Activated naive CD8-positive, alpha-beta T cell treated with anti-CD3 and anti-CD28 coated beads for 36 hours (primary cell): Measurements from ENCODE around the gene PTPN13. TPM values are rescaled to one million over a fixed set of nuclear protein-coding genes. Genes with fewer than 3 reads are reported as not detected.
"Not testable (repeated sequence)": the region's sequence is repeated elsewhere in the genome, so short reads cannot be mapped to it uniquely, and the experiment has no call there.

Source experiments
- DNase-seq: peaks from one replicate; pipeline ENCODE4 v3.0.0; 2021
- H3K27ac Mint-ChIP-seq: one replicate; pipeline ENCODE4 v1.8.0; 2022; ENCODE audit warnings: mild to moderate bottlenecking, moderate library complexity, mixed read lengths
- H3K27me3 Mint-ChIP-seq: one replicate; pipeline ENCODE4 v1.8.0; 2022; ENCODE audit warnings: mild to moderate bottlenecking, mixed read lengths
- H3K36me3 Mint-ChIP-seq: one replicate; pipeline ENCODE4 v1.8.0; 2021; ENCODE audit warnings: mild to moderate bottlenecking, mixed read lengths
- H3K4me1 Mint-ChIP-seq: one replicate; pipeline ENCODE4 v1.8.0; 2021; ENCODE audit warnings: mixed read lengths
- H3K4me3 Mint-ChIP-seq: one replicate; pipeline ENCODE4 v1.8.0; 2022; ENCODE audit warnings: mild to moderate bottlenecking, moderate library complexity, mixed read lengths
- H3K9me3 Mint-ChIP-seq: one replicate; pipeline ENCODE4 v1.8.0; 2022; ENCODE audit warnings: mixed read lengths
- total RNA-seq, 2 experiments: library from RNA; stranded (reverse); gene quantifications; one replicate each; pipeline ENCODE4 v1.2.3, GENCODE V29; 2021

PTPN13 gene
- total RNA-seq, 2 experiments from 2014 or later, result 0.02 to 0.10 TPM

DNA sequence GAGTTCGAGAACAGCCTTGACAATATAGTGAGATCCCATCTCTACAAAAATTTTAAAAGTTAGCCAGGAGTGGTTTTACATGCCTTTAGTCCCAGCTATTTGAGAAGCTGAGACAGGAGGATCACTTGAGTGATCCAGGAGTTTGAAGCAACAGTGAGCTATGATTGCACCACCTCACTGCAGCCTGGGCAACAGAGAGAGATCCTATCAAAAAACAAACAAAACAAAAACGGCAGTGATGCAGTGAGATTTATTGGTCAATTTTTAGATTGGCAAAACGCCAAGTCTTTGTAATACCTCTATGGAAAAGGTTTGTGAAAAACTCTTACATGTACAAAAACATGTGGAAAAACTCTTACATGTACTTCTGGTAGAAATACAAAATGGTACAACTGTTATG, 91.3 kb downstream of the PTPN13 start:
- no peak for DNase-seq
- no peaks in the 10 kb centered on the region for H3K9me3 Mint-ChIP-seq
- no peaks in the 10 kb centered on the region for H3K27me3 Mint-ChIP-seq
- H3K4me1 Mint-ChIP-seq, result no peaks in the 10 kb centered on the region
- H3K27ac Mint-ChIP-seq, result no peak overlapping the region
- H3K36me3 Mint-ChIP-seq, result no peaks in the 10 kb centered on the region
- no peak overlapping the region for H3K4me3 Mint-ChIP-seq

DNA sequence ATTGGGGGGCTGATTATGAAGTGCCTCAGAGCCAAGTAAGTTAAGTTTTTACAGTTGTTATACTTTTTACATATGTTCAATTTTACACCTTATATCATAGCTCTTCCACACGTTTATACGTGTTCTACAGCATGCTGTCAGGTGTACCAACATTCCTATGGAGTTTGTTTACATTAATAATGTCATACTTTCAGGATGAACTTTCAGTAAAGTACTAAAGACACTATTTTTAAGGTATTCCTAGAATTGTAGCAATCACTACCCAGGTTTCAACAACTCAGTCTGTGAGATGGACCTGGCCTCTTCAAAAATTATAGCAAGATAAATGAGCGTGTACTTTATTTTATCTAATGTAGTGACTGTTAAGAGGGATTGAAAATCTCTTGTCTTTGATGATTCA, 92.6 kb downstream of the PTPN13 start:
- Mint-ChIP-seq H3K36me3 (no peaks in the 10 kb centered on the region), H3K27ac (no peak overlapping the region), H3K9me3 (no peaks in the 10 kb centered on the region), H3K27me3 (no peaks in the 10 kb centered on the region), H3K4me1 (no peaks in the 10 kb centered on the region), H3K4me3 (no peak overlapping the region)
- no peak for DNase-seq

DNA sequence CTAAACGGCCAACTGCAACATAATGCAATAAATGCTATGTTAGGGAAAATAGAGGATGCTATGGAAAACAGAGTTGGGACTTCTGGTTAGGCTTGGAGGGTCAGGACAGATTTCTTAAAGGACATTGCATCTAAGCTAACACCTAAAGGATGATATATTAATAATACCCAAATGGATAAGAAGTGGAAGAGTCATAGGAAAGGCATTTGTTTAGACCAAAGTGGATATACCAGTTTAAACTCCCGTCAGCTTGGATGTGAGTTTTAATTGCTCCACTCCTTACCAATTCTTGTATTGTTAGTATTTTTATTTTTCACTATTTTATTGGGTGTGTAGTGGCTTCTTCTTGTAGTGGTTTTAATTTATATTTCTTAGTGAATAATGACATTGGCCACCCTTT, 93.9 kb downstream of the PTPN13 start:
- Mint-ChIP-seq H3K4me1 (no peaks in the 10 kb centered on the region), H3K9me3 (no peaks in the 10 kb centered on the region), H3K27ac (no peak overlapping the region)

DNA sequence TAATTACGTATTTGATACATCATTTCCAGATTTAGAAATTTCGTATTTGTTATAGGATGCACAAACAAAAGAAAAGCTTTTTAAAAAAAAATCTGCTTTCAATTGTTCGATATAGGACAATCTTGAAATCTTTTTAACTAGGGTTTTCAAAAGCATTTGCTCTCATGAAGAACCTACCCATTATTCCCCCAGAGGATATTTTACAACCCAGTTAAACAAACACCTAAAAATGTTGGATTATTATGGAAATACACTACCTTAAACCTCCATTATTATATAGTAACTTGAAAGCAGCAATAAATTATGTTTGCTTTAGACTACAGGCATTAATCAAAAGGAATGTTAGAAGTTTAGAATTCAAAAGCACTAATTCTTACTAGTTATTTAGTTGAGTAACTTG, 110.5 kb downstream of the PTPN13 start:
- H3K36me3 Mint-ChIP-seq, result no peaks in the 10 kb centered on the region
- no peaks in the 10 kb centered on the region for H3K9me3 Mint-ChIP-seq
- no peaks in the 10 kb centered on the region for H3K4me1 Mint-ChIP-seq
- no peak for DNase-seq
- H3K27ac Mint-ChIP-seq, result no peak overlapping the region
- H3K4me3 Mint-ChIP-seq, result no peak overlapping the region
- no peaks in the 10 kb centered on the region for H3K27me3 Mint-ChIP-seq

More for the DNA sequence above, 93.9 kb downstream of the PTPN13 start:
- peaks cover 4% of the 10 kb centered on the region for H3K27me3 Mint-ChIP-seq
- H3K36me3 Mint-ChIP-seq, result no peaks in the 10 kb centered on the region
- no peak for DNase-seq
- no peak overlapping the region for H3K4me3 Mint-ChIP-seq

DNA sequence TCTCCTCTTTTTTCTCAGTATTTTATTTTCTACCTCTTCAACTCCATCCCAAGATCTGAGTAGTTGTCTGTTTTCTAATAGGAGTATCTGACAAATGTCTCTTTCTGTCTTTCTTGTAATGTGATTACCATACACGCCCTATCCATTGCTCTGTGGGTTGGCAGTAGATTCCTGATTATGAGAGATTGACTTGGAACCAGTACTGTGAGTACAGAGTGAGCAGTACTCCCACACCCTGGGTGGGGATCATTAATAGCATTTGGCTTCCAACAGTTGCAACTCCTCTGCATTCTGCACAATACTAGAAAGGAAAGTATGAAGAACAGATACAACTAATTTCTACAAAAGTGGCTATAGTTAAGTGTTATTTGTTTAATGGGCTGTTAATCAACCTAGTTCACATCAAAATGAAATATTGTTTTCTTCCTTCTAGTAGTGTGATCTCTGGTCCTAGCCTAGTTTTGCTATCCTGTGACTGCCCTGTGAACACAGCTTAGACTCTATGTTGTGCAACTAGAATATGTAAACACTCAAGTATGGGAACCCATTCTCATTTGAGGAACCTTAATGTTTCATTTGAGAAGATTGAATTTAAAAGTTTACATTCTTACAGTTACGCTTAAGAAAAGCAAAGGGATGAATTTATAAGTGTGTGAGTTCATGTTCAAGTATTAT, 112.9 kb downstream of the PTPN13 start:
- DNase-seq, result no peak
- Mint-ChIP-seq H3K27me3 (no peaks in the 10 kb centered on the region), H3K4me3 (no peak overlapping the region), H3K4me1 (no peaks in the 10 kb centered on the region), H3K36me3 (no peaks in the 10 kb centered on the region), H3K9me3 (no peaks in the 10 kb centered on the region), H3K27ac (no peak overlapping the region)

DNA sequence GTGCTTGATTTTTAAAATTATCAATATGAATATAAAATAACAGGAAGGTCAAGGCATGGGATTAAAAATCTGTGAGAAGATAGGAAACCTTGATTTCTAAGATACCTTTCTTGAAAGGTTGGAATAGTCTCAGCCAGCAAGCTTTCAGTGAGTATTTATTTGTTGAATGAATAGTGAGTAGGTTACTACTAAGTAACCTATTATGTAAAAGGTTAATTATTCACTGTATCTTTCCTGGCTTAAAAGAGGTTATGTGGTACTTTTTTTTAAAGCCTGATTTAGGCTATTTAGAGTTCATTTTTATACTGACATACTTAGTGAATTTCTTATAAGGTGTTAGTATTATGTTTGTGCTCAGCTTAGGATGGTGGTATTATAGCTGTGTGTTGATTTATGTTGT, 123.5 kb downstream of the PTPN13 start:
- peaks cover 3% of the 10 kb centered on the region for H3K27me3 Mint-ChIP-seq
- no peaks in the 10 kb centered on the region for H3K36me3 Mint-ChIP-seq
- no peak overlapping the region for H3K27ac Mint-ChIP-seq
- H3K4me3 Mint-ChIP-seq, result no peak overlapping the region
- no peak for DNase-seq
- no peaks in the 10 kb centered on the region for H3K4me1 Mint-ChIP-seq
- H3K9me3 Mint-ChIP-seq, result peaks cover 5% of the 10 kb centered on the region

DNA sequence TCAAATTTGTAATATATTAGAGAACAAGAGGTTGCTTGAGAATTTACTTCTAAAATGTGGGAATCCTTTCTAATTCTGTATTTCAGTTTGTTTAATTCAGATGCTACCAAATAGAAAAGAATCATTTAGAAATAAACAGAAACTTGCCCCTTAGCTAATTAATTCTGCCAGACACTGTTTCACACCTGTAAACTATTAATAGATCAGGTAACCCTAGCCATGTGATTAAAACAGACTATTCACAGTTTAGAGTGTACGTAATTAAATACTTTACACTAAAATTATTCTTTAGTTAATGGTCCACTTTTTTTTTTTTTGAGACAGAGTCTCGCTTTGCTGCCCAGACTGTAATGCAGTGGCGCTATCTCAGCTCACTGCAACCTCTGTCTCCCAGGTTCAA, 124.0 kb downstream of the PTPN13 start:
- Mint-ChIP-seq H3K4me3 (no peak overlapping the region), H3K36me3 (no peaks in the 10 kb centered on the region), H3K9me3 (peaks cover 5% of the 10 kb centered on the region), H3K4me1 (no peaks in the 10 kb centered on the region), H3K27ac (no peak overlapping the region), H3K27me3 (peaks cover 3% of the 10 kb centered on the region)
- DNase-seq, result no peak

DNA sequence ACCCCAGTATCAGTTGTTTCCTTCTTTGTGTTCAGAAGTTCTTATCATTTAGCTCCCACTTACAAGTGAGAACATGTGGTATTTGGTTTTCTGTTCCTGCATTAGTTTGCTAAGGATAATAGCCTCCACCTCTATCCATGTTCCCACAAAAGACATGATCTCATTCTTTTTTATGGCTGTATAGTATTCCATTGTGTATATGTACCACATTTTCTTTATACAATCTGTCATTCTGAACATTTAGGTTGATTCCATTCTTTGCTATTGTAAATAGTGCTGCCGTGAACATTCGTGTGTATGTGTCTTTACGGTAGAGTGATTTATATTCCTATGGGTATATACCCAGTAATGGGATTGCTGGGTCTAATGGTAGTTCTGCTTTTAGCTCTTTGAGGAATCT, 125.0 kb downstream of the PTPN13 start:
- not testable (repeated sequence) for H3K27ac Mint-ChIP-seq, DNase-seq, H3K9me3 Mint-ChIP-seq, H3K4me1 Mint-ChIP-seq, H3K36me3 Mint-ChIP-seq, H3K4me3 Mint-ChIP-seq, H3K27me3 Mint-ChIP-seq

DNA sequence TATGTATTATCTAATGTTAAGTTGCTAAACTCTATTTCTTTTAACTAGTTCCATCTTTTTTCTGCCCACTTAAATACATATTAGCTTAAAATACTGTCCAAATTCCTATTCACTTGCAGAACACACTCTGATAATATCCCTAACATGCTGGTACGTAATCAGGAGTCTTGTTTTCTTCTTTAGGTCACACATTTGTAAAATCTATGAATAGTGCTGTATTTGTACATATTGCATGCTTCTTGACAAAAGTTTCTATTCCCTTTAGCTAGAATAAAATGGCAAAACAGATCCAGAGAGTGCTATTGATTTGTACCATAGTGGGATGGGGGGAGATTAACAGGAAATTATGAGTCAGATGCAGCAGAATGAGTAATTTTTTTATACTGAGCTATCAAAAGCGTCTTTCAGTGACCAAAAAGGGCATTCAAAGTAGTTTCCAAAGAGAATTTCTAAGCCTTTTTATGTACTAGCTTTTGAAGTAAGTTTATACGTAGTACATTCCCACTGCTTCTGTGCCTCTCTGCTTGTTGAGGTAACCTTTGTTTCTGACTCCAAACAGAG, 126.5 kb downstream of the PTPN13 start:
- peaks cover 3% of the 10 kb centered on the region for H3K27me3 Mint-ChIP-seq
- H3K27ac Mint-ChIP-seq, result no peak overlapping the region
- no peak overlapping the region for H3K4me3 Mint-ChIP-seq
- peaks cover 5% of the 10 kb centered on the region for H3K9me3 Mint-ChIP-seq
- DNase-seq, result no peak
- H3K36me3 Mint-ChIP-seq, result no peaks in the 10 kb centered on the region
- no peaks in the 10 kb centered on the region for H3K4me1 Mint-ChIP-seq

DNA sequence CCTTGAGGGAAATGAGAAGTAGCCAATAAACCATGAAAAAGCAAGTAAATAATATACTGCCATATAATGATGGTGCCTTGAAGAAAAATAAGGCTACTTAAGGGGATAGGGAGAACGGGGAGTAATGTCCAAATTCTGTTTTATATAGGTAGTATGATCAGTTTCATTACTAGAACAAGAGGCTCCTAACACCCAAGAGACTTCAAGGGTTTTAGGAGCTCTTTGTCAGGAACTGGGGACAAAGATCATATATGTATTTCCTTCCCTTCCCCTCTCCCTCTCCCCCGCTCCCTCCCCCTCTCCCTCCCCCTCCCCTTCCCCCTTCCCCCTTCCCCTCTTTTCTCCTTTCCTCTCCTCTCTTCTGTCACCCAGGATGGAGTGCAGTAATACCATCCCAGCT, 127.3 kb downstream of the PTPN13 start:
- Mint-ChIP-seq H3K27me3 (peaks cover 3% of the 10 kb centered on the region), H3K9me3 (peaks cover 5% of the 10 kb centered on the region), H3K4me1 (no peaks in the 10 kb centered on the region), H3K27ac (no peak overlapping the region), H3K4me3 (no peak overlapping the region), H3K36me3 (no peaks in the 10 kb centered on the region)
- no peak for DNase-seq

DNA sequence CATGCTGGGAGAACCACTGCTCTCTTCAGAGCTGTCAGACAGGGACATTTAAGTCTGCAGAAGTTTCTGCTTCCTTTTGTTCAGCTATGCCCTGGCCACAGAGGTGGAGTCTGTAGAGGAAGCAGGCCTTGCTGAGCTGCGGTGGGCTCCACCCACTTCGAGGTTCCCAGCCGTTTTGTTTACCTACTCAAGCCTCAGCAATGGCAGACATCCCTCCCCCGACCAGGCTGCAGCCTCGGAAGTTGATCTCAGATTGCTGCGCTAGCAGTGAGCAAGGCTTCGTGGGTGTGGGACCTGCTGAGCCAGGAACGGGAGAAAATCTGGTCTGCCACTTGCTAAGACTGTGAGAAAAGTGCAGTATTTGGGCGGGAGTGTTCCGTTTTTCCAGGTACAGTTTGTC, 136.2 kb downstream of the PTPN13 start:
- H3K27me3 Mint-ChIP-seq, result peaks cover 12% of the 10 kb centered on the region
- H3K4me3 Mint-ChIP-seq, result no peak overlapping the region
- H3K36me3 Mint-ChIP-seq, result no peaks in the 10 kb centered on the region
- no peak overlapping the region for H3K27ac Mint-ChIP-seq
- H3K9me3 Mint-ChIP-seq, result peaks cover 3% of the 10 kb centered on the region
- no peak for DNase-seq
- no peaks in the 10 kb centered on the region for H3K4me1 Mint-ChIP-seq

DNA sequence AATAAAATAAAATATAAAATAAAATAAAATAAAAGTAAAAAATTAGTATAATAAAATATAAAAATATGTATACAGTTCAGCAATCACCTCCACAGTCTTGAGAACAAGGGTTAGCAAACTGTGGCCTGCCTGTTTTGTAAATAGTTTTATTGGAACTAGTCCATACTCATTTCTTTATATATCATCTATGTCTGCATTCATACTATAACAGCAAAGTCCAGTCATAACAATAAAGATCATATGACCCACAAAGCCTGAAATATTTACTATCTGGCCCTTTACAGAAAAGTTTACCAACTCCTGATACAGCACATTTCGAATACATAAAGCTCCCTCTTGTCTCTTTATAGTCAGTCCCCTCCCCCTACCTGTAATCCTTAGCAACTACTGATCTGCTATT, 143.1 kb downstream of the PTPN13 start:
- Mint-ChIP-seq H3K4me3 (no peak overlapping the region), H3K27ac (no peak overlapping the region), H3K27me3 (no peaks in the 10 kb centered on the region), H3K4me1 (no peaks in the 10 kb centered on the region), H3K36me3 (no peaks in the 10 kb centered on the region), H3K9me3 (peaks cover 5% of the 10 kb centered on the region)
- no peak for DNase-seq

DNA sequence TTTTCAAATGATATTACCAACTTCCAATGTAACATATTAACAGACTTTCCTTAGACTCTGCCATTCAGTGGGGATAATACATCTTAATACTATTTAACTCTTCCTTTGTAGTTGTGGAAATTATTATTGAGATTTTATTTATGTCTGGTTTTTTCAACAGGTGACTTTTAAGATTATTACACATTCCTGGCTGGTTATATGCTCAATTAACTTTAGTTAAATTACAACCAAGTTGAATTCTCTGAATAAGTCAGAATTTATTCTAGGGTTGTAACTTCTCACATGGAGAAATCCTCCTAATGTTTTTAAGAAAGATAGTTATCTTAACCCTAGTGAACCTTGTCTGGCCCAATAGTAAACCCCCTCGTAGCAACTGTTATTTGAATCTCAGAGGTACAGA, 147.7 kb downstream of the PTPN13 start:
- H3K4me1 Mint-ChIP-seq, result no peaks in the 10 kb centered on the region
- H3K27ac Mint-ChIP-seq, result no peak overlapping the region
- H3K4me3 Mint-ChIP-seq, result no peak overlapping the region
- no peaks in the 10 kb centered on the region for H3K36me3 Mint-ChIP-seq
- DNase-seq, result no peak
- H3K27me3 Mint-ChIP-seq, result no peaks in the 10 kb centered on the region
- peaks cover 5% of the 10 kb centered on the region for H3K9me3 Mint-ChIP-seq

DNA sequence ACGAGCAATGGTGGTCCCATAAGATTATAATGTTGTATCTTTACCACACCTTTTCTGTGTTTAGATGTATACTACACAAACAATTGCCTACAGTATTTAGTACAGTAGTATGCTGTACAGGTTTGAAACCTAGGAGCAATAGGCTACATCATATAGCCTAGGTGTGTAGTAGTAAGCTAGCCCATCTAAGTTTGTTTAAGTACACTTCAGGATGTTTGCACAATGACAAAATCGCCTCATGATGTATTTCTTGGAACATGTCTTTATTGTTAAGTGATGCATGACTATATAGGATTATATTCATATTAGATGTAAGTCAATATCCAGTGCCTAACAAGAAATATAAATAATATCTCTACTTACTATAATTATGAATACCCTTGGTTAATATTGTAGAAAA, 150.5 kb downstream of the PTPN13 start:
- no peak overlapping the region for H3K4me3 Mint-ChIP-seq
- H3K4me1 Mint-ChIP-seq, result no peaks in the 10 kb centered on the region
- no peaks in the 10 kb centered on the region for H3K27me3 Mint-ChIP-seq
- peaks cover 5% of the 10 kb centered on the region for H3K9me3 Mint-ChIP-seq
- no peak for DNase-seq
- no peaks in the 10 kb centered on the region for H3K36me3 Mint-ChIP-seq
- H3K27ac Mint-ChIP-seq, result no peak overlapping the region

DNA sequence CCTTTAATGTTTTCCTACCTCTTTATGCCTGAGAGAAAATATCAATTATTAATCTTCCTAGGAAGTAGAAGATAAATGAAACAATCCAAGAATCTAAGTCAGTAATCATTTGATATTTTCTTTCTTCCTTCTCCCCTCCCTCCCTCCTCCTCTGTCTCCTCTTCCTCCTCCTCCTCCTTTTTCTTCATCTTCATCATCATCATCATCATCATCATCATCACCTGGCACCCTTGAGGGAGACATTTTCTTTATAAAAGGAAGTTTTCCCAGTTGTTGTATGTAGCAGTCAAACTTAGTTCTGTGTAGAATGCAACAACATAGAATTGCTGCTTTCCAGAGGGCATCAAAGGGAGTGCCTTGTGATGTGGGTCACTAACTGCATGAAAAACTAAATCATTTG, 155.0 kb downstream of the PTPN13 start:
- Mint-ChIP-seq H3K4me3 (no peak overlapping the region), H3K27ac (no peak overlapping the region), H3K9me3 (no peaks in the 10 kb centered on the region), H3K36me3 (no peaks in the 10 kb centered on the region), H3K27me3 (peaks cover under 1% of the 10 kb centered on the region), H3K4me1 (no peaks in the 10 kb centered on the region)
- DNase-seq, result no peak

DNA sequence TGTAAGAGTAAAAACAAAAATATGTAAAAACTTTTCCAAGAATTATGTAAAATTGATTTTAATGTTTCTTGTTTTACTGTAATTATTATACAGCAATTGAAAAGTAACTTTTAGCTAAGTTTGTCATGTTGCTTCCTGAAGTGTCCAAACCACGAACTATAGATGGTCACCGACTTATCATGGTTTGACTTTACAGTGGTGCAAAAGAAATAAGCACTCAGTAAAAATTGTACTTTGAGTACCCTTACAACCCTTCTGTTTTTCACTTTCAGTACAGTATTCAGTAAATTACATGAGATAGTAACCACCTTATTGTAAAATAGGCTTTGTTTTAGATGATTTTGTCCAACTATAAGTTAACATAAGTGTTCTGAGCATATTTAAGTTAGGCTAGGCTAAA, 161.3 kb downstream of the PTPN13 start:
- Mint-ChIP-seq H3K27ac (no peak overlapping the region), H3K9me3 (no peaks in the 10 kb centered on the region), H3K4me3 (no peak overlapping the region), H3K36me3 (no peaks in the 10 kb centered on the region), H3K4me1 (no peaks in the 10 kb centered on the region), H3K27me3 (peaks cover 4% of the 10 kb centered on the region)
- no peak for DNase-seq
